ENCODE data around the gene DOC2B. TPM values are rescaled to one million over a fixed set of nuclear protein-coding genes. Genes with fewer than 3 reads are reported as not detected.
"Not testable (repeated sequence)": the region's sequence is repeated elsewhere in the genome, so short reads cannot be mapped to it uniquely, and the experiment has no call there.

The DOC2B gene
- total and polyA plus RNA-seq, 8 donors = 2.4 to 6.9 (median 3.4) TPM

GRCh38 chr17:223723-224471 lies 42.4 kb upstream of the DOC2B start:
- Histone ChIP-seq H3K27me3 (no peaks in the 10 kb centered on the region), H3K27ac (no peak overlapping the region), H3K4me3 (no peak overlapping the region), H3K4me1 (no peaks in the 10 kb centered on the region), H3K36me3 (no peaks in the 10 kb centered on the region), H3K9me3 (no peaks in the 10 kb centered on the region)
- ATAC-seq (no peak), DNase-seq (peak in 1 of 4 donors; percentile 22)
- no peak for TF ChIP-seq CTCF (IDR thresholded peaks at IDR 0.05)
- intact Hi-C loops (cut with DNase I) = no loop called here

- intact Hi-C loops (cut with DNase I) = no loop called here
- Histone ChIP-seq H3K9me3 (no peaks in the 10 kb centered on the region), H3K36me3 (no peaks in the 10 kb centered on the region), H3K27ac (no peak overlapping the region), H3K4me3 (no peak overlapping the region), H3K4me1 (peaks cover 0 to 4% of the 10 kb centered on the region in 2 donors), H3K27me3 (no peaks in the 10 kb centered on the region)
- no peak for ATAC-seq
- no peak for TF ChIP-seq CTCF (IDR thresholded peaks at IDR 0.05)
- peak in 1 of 4 donors; percentile 20 for DNase-seq
These were observed 40.7 kb upstream of the DOC2B start for GRCh38 chr17:222172-222571.

GRCh38 chr17:219696-220095 lies 38.2 kb upstream of the DOC2B start:
- intact Hi-C loops (cut with DNase I) = no loop called here
- Histone ChIP-seq H3K27me3 (no peaks in the 10 kb centered on the region), H3K4me3 (no peak overlapping the region), H3K4me1 (peaks cover 0 to 4% of the 10 kb centered on the region in 2 donors), H3K9me3 (no peaks in the 10 kb centered on the region), H3K27ac (no peak overlapping the region), H3K36me3 (no peaks in the 10 kb centered on the region)
- DNase-seq (peak in 1 of 4 donors; percentile 17), ATAC-seq (no peak)
- TF ChIP-seq CTCF (IDR thresholded peaks at IDR 0.05) = no peak

GRCh38 chr17:218432-219110 lies 37.1 kb upstream of the DOC2B start:
- no peaks in the 10 kb centered on the region for H3K9me3 ChIP-seq
- intact Hi-C loops (cut with DNase I) = no loop called here
- H3K27me3 ChIP-seq = no peaks in the 10 kb centered on the region
- no peak overlapping the region for H3K4me3 ChIP-seq
- peaks cover 0 to 4% of the 10 kb centered on the region in 2 donors for H3K4me1 ChIP-seq
- no peak for ATAC-seq
- H3K27ac ChIP-seq = no peak overlapping the region
- DNase-seq = peak in 1 of 4 donors; percentile 10
- TF ChIP-seq CTCF (IDR thresholded peaks at IDR 0.05) = no peak
- peaks cover 0 to 3% of the 10 kb centered on the region in 2 donors for H3K36me3 ChIP-seq

GRCh38 chr17:216625-217024 lies 35.2 kb upstream of the DOC2B start:
- intact Hi-C loops (cut with DNase I) = no loop called here
- no peak for TF ChIP-seq CTCF (IDR thresholded peaks at IDR 0.05)
- H3K27ac ChIP-seq = no peak overlapping the region
- no peaks in the 10 kb centered on the region for H3K9me3 ChIP-seq
- H3K4me1 ChIP-seq = peaks cover 0 to 4% of the 10 kb centered on the region in 2 donors
- no peak for DNase-seq
- no peak for ATAC-seq
- H3K36me3 ChIP-seq = peaks cover 0 to 5% of the 10 kb centered on the region in 2 donors
- no peaks in the 10 kb centered on the region for H3K27me3 ChIP-seq
- H3K4me3 ChIP-seq = no peak overlapping the region

- H3K4me1 ChIP-seq; ATAC-seq; H3K9me3 ChIP-seq; H3K36me3 ChIP-seq; intact Hi-C loops (cut with DNase I); H3K27me3 ChIP-seq: not testable (repeated sequence)
- peak in 1 of 4 donors; percentile 81 for DNase-seq
- Histone ChIP-seq H3K27ac (peak overlapping the region in 1 of 2 donors; percentile 8), H3K4me3 (peak overlapping the region in 1 of 2 donors; percentile 33)
These were observed 34.4 kb upstream of the DOC2B start for GRCh38 chr17:215563-216478.

Data from left lung (tissue), 10 donors.